Stomach (tissue), 4 donors: ENCODE measurements around the gene RNH1.

Experiments used
- POLR2A ChIP-seq, 4 donors: fragments of 450-650 bp; IDR thresholded peaks; one replicate each; pipeline ENCODE4 v1.6.1; 2016; ENCODE audit warnings: antibody characterized with exemption in 4 of 4, control low read depth in 2 of 4, mild to moderate bottlenecking in 1 of 4, moderate library complexity in 1 of 4
- TF ChIP-seq, protein P1 (sequence below), 7 experiments: fragments of 450-650 bp in 4 of 7; fragments of 200-600 bp in 3 of 7; sonication (generic) in 3 of 7; IDR thresholded peaks; one replicate each; pipeline ENCODE4 v1.5.1; 2016 to 2019; ENCODE audit warnings: antibody characterized with exemption in 7 of 7, control low read depth in 2 of 7, mild to moderate bottlenecking in 1 of 7

DNA sequence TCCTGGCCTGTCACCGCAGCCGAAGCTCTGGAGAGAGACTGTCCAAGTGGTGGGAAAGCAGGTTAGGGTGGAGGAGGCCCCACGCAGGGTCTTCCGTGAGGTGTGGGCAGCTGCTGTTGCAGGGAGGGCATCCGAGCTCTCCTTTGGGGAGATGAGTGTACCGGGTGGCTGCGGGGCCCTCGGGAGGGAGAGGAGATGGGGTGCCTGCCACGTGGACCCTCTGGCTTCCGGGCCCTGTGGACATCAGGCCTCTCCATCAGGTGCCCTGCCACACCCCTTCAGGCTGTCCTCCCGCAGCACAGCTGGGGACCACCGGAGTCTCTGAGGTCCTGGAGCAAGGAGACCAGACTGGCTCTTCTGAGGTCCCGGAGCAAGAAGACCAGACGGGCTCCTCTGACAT lies 55.3 kb downstream of the RNH1 start:
- TF ChIP-seq POLR2A (IDR thresholded peaks at IDR 0.05), result no peak
- TF ChIP-seq, protein P1, sequence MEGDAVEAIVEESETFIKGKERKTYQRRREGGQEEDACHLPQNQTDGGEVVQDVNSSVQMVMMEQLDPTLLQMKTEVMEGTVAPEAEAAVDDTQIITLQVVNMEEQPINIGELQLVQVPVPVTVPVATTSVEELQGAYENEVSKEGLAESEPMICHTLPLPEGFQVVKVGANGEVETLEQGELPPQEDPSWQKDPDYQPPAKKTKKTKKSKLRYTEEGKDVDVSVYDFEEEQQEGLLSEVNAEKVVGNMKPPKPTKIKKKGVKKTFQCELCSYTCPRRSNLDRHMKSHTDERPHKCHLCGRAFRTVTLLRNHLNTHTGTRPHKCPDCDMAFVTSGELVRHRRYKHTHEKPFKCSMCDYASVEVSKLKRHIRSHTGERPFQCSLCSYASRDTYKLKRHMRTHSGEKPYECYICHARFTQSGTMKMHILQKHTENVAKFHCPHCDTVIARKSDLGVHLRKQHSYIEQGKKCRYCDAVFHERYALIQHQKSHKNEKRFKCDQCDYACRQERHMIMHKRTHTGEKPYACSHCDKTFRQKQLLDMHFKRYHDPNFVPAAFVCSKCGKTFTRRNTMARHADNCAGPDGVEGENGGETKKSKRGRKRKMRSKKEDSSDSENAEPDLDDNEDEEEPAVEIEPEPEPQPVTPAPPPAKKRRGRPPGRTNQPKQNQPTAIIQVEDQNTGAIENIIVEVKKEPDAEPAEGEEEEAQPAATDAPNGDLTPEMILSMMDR (IDR thresholded peaks at IDR 0.05), result no peak
